Activated CD4-positive, alpha-beta memory T cell treated with anti-CD3 and anti-CD28 coated beads, Interleukin-2, amount 10 ng/mL, durations not matched to agents 7 days and 5 days (primary cell): ENCODE measurements around the gene GPATCH2. TPM values are rescaled to one million over a fixed set of nuclear protein-coding genes. Genes with fewer than 3 reads are reported as not detected.
"Not testable (repeated sequence)": the region's sequence is repeated elsewhere in the genome, so short reads cannot be mapped to it uniquely, and the experiment has no call there.

Experiments
- CTCF ChIA-PET: fragments of 350-600 bp; sonication (Branson Sonifier 250); formaldehyde crosslinking; loops from one replicate; lab custom pipeline; 2021; ENCODE audit warnings: antibody characterized with exemption, inconsistent platforms; lab: Charles Lee
- POLR2A ChIA-PET: fragments of 350-600 bp; sonication (Branson Sonifier 250); formaldehyde crosslinking; loops from one replicate; lab custom pipeline; 2021; ENCODE audit warnings: antibody characterized with exemption; lab: Charles Lee
- DNase-seq: peaks from one replicate; pipeline ENCODE4 v3.0.0-alpha.2; 2020
- H3K27ac Mint-ChIP-seq: one replicate; pipeline ENCODE4 v1.8.0; 2021; ENCODE audit warnings: mild to moderate bottlenecking, mixed read lengths
- H3K27me3 Mint-ChIP-seq: one replicate; pipeline ENCODE4 v1.8.0; 2021; ENCODE audit warnings: mixed read lengths
- H3K36me3 Mint-ChIP-seq: one replicate; pipeline ENCODE4 v1.8.0; 2021; ENCODE audit warnings: low read depth, mixed read lengths
- H3K4me1 Mint-ChIP-seq: one replicate; pipeline ENCODE4 v1.8.0; 2021; ENCODE audit warnings: mixed read lengths
- H3K4me3 Mint-ChIP-seq: one replicate; pipeline ENCODE4 v1.8.0; 2021; ENCODE audit warnings: mild to moderate bottlenecking, mixed read lengths
- H3K9me3 Mint-ChIP-seq: one replicate; pipeline ENCODE4 v1.8.0; 2021; ENCODE audit warnings: mixed read lengths
- total RNA-seq, 2 experiments: library from RNA; stranded (reverse); gene quantifications; one replicate each; pipeline ENCODE4 v1.2.3, GENCODE V29; 2021

GPATCH2 gene
- total RNA-seq, 2 experiments from 2014 or later, result 8.2 to 10.2 TPM

- H3K27ac Mint-ChIP-seq, result no peak overlapping the region
- H3K9me3 Mint-ChIP-seq, result no peaks in the 10 kb centered on the region
- DNase-seq, result no peak
- no peaks in the 10 kb centered on the region for H3K36me3 Mint-ChIP-seq
- no peaks in the 10 kb centered on the region for H3K27me3 Mint-ChIP-seq
- no peak overlapping the region for H3K4me3 Mint-ChIP-seq
- ChIA-PET CTCF (no interaction called here), POLR2A (no interaction called here)
- no peaks in the 10 kb centered on the region for H3K4me1 Mint-ChIP-seq
Measured at GRCh38 chr1:217392441-217392840, 238.4 kb downstream of the GPATCH2 start.

GRCh38 chr1:217389895-217390294, 241.0 kb downstream of the GPATCH2 start:
- ChIA-PET POLR2A (no interaction called here), CTCF (no interaction called here)
- H3K27me3 Mint-ChIP-seq, result no peaks in the 10 kb centered on the region
- H3K9me3 Mint-ChIP-seq, result no peaks in the 10 kb centered on the region
- no peaks in the 10 kb centered on the region for H3K36me3 Mint-ChIP-seq
- no peak overlapping the region for H3K4me3 Mint-ChIP-seq
- H3K4me1 Mint-ChIP-seq, result no peaks in the 10 kb centered on the region
- DNase-seq, result no peak
- H3K27ac Mint-ChIP-seq, result no peak overlapping the region

- Mint-ChIP-seq H3K27me3 (no peaks in the 10 kb centered on the region), H3K9me3 (no peaks in the 10 kb centered on the region), H3K4me3 (no peak overlapping the region), H3K36me3 (no peaks in the 10 kb centered on the region), H3K27ac (no peak overlapping the region), H3K4me1 (no peaks in the 10 kb centered on the region)
- POLR2A ChIA-PET, result no interaction called here
- no peak for DNase-seq
- CTCF ChIA-PET, result no interaction called here
Measured at GRCh38 chr1:217388522-217389065, 242.3 kb downstream of the GPATCH2 start.

GRCh38 chr1:217381773-217382172, 249.1 kb downstream of the GPATCH2 start:
- CTCF ChIA-PET, H3K27me3 Mint-ChIP-seq, H3K36me3 Mint-ChIP-seq, POLR2A ChIA-PET, H3K4me3 Mint-ChIP-seq, H3K4me1 Mint-ChIP-seq, H3K9me3 Mint-ChIP-seq, H3K27ac Mint-ChIP-seq, DNase-seq: not testable (repeated sequence)

GRCh38 chr1:217379804-217380203, 251.1 kb downstream of the GPATCH2 start:
- POLR2A ChIA-PET, H3K27me3 Mint-ChIP-seq, H3K4me3 Mint-ChIP-seq, H3K27ac Mint-ChIP-seq, DNase-seq, CTCF ChIA-PET, H3K9me3 Mint-ChIP-seq, H3K4me1 Mint-ChIP-seq, H3K36me3 Mint-ChIP-seq: not testable (repeated sequence)

- no peaks in the 10 kb centered on the region for H3K27me3 Mint-ChIP-seq
- CTCF ChIA-PET, result no interaction called here
Measured at GRCh38 chr1:217379336-217379735, 251.6 kb downstream of the GPATCH2 start.

More at GRCh38 chr1:217379336-217379735, 251.6 kb downstream of the GPATCH2 start:
- POLR2A ChIA-PET, result no interaction called here
- Mint-ChIP-seq H3K27ac (no peak overlapping the region), H3K4me1 (no peaks in the 10 kb centered on the region), H3K9me3 (peaks cover 5% of the 10 kb centered on the region), H3K4me3 (no peak overlapping the region), H3K36me3 (no peaks in the 10 kb centered on the region)
- DNase-seq, result no peak

Other genes starting within 250 kb of the GPATCH2 start
- gene SPATA17, start 254 bp upstream of the GPATCH2 start, total RNA-seq, result not detected